Stimulated activated CD4-positive, alpha-beta T cell treated with anti-CD3 and anti-CD28 coated beads, Interleukin-2, amount 100 ng/mL, for 48 hours (primary cell): ENCODE data around the gene COL5A1.
"Not testable (repeated sequence)": the region's sequence is repeated elsewhere in the genome, so short reads cannot be mapped to it uniquely, and the experiment has no call there.

ENCODE experiments used
- DNase-seq, 2 donors: peaks; one replicate each; pipeline ENCODE4 v3.0.0-alpha.2; 2020

Gene COL5A1

DNA sequence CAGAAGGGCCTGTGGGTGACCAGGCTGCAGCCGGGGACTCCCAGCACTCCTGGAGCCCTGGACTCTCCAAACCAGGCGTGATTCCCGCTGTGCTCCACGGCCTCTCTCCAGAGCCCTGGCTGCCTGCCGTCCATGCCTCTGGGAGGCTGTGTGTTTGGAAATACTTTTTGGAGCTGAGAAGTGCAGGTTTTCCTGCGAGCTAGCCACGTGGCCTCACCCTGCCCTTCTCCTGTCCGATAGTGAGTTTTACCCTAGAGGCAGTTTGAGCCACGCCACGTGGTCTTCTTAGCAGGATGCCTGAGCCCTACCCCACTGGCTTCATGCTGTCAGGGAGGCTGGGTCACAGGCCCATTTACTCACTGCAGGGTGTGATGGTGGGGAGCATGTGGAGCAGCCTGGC, 71.3 kb downstream of the COL5A1 start:
- no peak for DNase-seq

GRCh38 chr9:134715536-134715935, 73.9 kb downstream of the COL5A1 start:
- not testable (repeated sequence) for DNase-seq

- DNase-seq = no peak
Observed at GRCh38 chr9:134716067-134716466, 74.5 kb downstream of the COL5A1 start.

GRCh38 chr9:134717056-134717455, 75.5 kb downstream of the COL5A1 start:
- DNase-seq = no peak

DNA sequence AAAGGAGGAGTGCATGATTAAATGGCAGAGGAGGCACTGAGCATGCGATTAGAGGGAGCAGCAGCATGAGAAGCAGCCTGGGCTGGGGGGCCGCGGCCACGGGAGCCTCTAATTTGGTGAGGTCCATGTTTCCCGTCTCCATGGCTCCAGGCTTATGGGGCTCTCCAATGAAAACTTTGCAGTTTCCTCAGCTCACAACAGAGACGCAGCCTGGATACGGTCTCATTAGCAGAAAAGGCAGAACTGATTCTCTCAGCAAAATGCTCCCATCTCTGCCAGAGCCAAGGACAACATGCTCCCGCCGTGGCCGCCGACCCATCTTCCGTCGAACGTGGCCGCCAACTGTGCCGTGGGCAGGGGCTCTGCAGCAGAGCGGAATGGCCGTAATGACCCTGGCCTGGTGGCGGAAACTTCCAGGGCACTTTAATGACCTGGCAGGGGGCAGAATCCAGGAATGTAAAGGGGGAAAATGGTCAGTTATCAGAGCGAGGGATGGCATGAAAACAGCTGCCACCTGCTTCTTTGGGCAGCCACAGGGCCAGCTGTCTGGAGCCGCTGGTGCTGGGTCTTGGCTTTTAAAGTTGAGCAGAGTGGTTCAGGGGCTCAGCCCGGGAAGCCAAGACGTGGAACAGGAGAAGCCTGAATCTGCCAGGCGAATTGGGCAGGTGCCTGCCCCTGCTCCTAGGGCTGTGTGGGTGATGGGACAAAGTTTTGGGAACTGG, 76.5 kb downstream of the COL5A1 start:
- no peak for DNase-seq

GRCh38 chr9:134719331-134719730, 77.7 kb downstream of the COL5A1 start:
- DNase-seq = no peak

GRCh38 chr9:134720136-134720753, 78.6 kb downstream of the COL5A1 start:
- DNase-seq = no peak

- DNase-seq = no peak
Observed at GRCh38 chr9:134720796-134721195, 79.2 kb downstream of the COL5A1 start.

GRCh38 chr9:134721344-134721743, 79.7 kb downstream of the COL5A1 start:
- DNase-seq = no peak

- DNase-seq = no peak
Observed at GRCh38 chr9:134722120-134722701, 80.6 kb downstream of the COL5A1 start.

- DNase-seq = no peak
Observed at GRCh38 chr9:134723037-134723436, 81.4 kb downstream of the COL5A1 start.

- DNase-seq = no peak
Observed at GRCh38 chr9:134723491-134724190, 82.0 kb downstream of the COL5A1 start.

GRCh38 chr9:134724202-134724911, 82.8 kb downstream of the COL5A1 start:
- no peak for DNase-seq

DNA sequence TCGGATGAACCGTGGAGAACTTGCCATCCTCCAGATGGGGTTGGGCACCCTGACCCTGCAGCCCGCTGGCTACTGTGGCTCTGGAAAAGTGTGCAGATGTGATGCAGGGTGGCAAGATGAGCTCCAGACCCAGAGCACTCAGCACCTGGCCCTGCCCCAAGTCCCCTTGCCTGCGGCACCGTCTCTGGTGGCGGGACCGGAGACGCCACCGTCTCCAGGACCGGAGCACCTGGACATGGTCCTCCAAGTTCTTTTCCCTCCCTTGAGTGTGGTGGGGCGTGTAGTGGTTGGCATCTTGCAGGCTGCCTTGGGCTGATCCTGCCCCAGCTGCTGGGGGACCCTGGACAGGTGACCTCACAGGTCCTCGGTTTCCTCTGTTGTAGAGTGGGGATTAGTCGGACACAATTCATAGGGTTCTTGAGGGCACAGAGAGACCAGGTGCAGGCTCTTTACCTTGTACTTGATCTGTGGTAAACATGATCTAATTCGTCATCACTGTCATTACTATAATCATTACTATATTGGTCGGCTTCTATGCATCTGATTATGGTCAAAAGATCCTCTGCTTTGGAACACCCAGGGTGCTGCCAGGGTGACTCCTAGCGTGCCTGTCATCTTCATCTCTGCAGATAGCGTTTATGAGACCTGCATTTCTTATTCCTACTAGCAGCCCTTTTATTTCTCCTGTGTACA, 83.5 kb downstream of the COL5A1 start:
- no peak for DNase-seq

DNA sequence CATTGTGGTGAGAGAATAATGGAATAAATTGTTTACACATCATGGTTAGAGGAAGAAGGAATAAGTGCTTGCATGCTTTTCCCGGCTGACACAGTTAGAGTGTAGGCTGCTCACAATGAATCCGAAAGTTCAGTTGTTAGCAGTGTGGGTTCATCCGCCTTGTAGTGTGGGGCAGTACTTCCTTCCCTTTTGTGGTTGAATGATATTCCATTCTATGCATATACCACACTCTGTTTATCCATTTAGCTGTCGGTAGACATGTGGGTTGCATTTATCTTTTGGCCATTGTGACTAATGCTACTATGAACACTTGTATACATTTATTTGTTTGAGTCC, 84.0 kb downstream of the COL5A1 start:
- DNase-seq = no peak

GRCh38 chr9:134726026-134726721, 84.6 kb downstream of the COL5A1 start:
- no peak for DNase-seq

DNA sequence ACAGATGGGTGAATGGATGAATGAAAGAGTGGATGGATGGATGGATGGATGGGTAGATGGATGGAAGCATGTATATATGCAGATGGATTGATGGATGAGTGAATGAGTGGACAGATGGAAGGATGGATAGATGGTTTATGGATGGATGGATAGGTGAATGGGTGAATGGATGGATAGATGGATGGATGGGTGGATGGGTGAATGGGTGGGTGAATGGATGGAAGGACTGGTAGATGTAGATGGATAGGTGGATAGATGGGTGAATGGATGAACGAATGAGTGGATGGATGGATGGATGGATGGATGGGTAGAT, 85.1 kb downstream of the COL5A1 start:
- DNase-seq = no peak

GRCh38 chr9:134728021-134728795, 86.6 kb downstream of the COL5A1 start:
- no peak for DNase-seq

- no peak for DNase-seq
Observed at GRCh38 chr9:134728801-134729495, 87.3 kb downstream of the COL5A1 start.

GRCh38 chr9:134730011-134730760, 88.6 kb downstream of the COL5A1 start:
- no peak for DNase-seq
